Camera-type eye (tissue), 1 donor: ENCODE measurements around the gene ATP13A3. TPM values are rescaled to one million over a fixed set of nuclear protein-coding genes. Genes with fewer than 3 reads are reported as not detected.

Experiments
- total RNA-seq: library from RNA; depleted of rRNA; stranded (reverse); fragments of >200 nt; gene quantifications from one replicate; pipeline ENCODE4 v1.2.3, GENCODE V29; 2014

The ATP13A3 gene
- 151 TPM for total RNA-seq

DNA sequence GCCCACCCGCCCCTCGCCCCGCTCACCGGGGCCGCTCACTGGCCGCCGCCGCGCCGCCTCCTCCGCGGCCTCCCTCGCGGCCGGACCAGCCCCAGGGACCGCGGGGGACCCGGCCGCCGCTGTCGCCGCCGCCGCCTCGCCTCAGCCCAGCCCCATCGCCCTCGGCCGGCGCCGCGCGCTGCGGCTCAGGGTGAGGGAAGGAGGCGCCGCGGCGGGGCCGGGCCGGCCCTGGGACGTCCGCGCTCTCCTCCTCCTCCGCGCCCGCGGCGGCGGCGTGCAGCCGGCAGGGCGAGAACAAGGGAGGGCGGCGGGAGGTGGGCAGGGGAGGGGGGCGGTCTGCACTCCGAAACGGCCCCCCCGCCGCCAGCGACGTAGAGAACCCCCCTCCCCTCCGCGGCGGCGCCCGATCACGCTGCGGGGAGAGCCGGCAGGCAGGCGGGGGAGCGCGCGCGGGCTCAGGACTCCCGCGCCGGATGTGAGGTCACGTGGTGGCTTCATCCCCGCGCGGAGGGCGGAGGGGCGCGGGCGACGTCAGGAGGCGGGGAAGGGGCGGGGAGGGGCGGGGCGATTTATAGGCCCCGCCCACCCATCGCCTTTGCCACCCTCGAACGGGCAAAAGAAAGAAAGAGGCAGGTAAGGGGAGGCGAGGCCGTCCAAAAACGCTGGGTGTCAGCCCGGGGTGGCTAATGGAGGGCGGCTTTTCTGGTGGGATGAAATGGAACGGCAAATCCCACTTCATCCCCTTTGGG lies at the start of gene ATP13A3:
TSS of gene ATP13A3 (minus strand) at position 463 of the 749 bp plus-strand sequence. CDS start 24,812 bp downstream, outside the sequence.

DNA sequence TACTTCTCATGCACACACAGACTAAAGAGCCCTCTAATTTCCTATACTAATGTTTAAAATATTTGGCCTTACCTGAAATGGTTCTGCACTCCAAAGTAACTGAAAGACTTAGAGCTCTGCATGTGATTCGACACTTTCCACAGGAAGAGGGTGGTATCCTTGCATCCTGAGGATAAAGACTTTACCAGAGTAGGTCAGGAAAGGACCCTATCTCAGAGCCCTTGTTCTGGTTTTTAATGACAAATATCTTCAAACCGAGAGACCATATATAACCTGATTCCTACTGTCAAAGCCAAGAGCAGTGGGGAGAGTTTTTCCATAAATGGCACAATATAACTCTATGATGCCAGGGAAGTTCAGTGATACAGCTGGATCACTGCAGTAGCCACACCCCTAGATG lies 87.6 kb downstream of the ATP13A3 start, which contains the start of gene GP5:
TSS of gene GP5 (minus strand) at position 101 of the 400 bp plus-strand sequence. CDS start 984 bp downstream, outside the sequence.

DNA sequence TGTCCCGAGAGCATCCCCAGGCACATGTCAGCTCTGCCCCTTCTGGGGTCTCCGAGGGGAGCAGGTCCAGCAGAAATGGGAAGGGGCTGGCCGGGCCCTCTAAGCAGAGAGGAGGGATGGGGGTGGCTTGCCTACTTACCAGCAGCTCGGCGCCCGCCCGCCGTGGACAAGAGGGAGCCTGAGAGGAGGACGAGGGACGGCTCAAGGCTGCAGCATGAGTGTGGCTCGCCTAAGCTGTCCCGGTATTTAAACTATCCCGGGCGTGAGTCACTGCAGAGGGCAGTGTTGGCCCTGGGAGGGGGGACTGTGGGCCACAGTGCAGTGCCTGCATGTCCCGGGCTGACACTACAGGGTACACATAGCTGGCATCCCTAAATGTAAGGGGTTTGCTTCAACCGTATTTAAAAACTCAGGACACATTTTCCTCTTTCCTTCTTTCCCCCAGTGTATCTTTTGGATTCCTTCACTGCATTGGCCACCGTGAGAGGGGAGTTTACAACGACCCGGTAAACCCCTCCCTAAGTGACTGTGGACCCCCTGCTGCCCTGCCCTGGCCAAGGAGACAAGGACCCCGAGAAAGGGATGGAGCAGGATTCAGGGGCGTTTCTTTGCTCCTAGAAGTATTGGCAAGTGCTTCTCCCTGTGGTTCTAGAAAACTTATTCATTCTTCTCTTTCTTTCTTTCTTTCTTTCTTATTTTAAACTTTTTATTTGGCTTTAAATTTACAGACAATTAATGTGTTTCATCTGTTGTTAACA lies 117.1 kb downstream of the ATP13A3 start, which contains the start of gene LRRC15:
TSS of gene LRRC15 (minus strand) at position 222 of the 758 bp plus-strand sequence. CDS start 8,700 bp downstream, outside the sequence.

Other genes with a start within 250 kb of the ATP13A3 start
- gene CPN2, start 135.7 kb downstream of the ATP13A3 start, total RNA-seq, result not detected
- 1.4 TPM for gene LRRC15, start 117.3 kb downstream of the ATP13A3 start, total RNA-seq
- 1.1 TPM for gene GP5, start 87.7 kb downstream of the ATP13A3 start, total RNA-seq
- gene TMEM44, start 146.4 kb upstream of the ATP13A3 start, total RNA-seq, result 17.5 TPM
- 35.5 TPM for gene LSG1, start 185.2 kb upstream of the ATP13A3 start, total RNA-seq
- gene FAM43A, start 198.9 kb upstream of the ATP13A3 start, total RNA-seq, result 22.7 TPM